Muscle of arm (tissue), 12 donors: Measurements from ENCODE around the gene IQCN. TPM values are rescaled to one million over a fixed set of nuclear protein-coding genes. Genes with fewer than 3 reads are reported as not detected.

Source experiments
- DNase-seq: peaks from one replicate; pipeline ENCODE4 v3.0.0-alpha.2; 2013
- polyA plus RNA-seq, 12 donors: library from polyadenylated mRNA; unstranded; fragments of 120-200 nt; gene quantifications; one replicate each; pipeline ENCODE4 v1.2.1, GENCODE V29; 2013; ENCODE audit not compliant: insufficient read length in 12 of 12

Gene IQCN
- polyA plus RNA-seq, 12 donors = 1.9 to 17.4 (median 3.3) TPM; not detected in 1

GRCh38 chr19:18308051-18308947, 34.0 kb upstream of the IQCN start:
- no peak for DNase-seq

GRCh38 chr19:18307271-18307681, 33.0 kb upstream of the IQCN start:
- no peak for DNase-seq

- DNase-seq = no peak
Measured at GRCh38 chr19:18306888-18307260, 32.6 kb upstream of the IQCN start.

GRCh38 chr19:18306209-18306887, 32.1 kb upstream of the IQCN start:
- DNase-seq = no peak

GRCh38 chr19:18304458-18305310, 30.4 kb upstream of the IQCN start:
- DNase-seq = peak; percentile 83

- DNase-seq = no peak
Measured at GRCh38 chr19:18304208-18304457, 29.9 kb upstream of the IQCN start.

GRCh38 chr19:18301718-18302111, 27.5 kb upstream of the IQCN start:
- DNase-seq = no peak

- DNase-seq = no peak
Measured at GRCh38 chr19:18300930-18301717, 26.9 kb upstream of the IQCN start.

GRCh38 chr19:18299654-18300053, 25.4 kb upstream of the IQCN start:
- DNase-seq = no peak

GRCh38 chr19:18298601-18299000, 24.3 kb upstream of the IQCN start:
- DNase-seq = no peak

- no peak for DNase-seq
Measured at GRCh38 chr19:18297308-18297707, 23.1 kb upstream of the IQCN start.

- DNase-seq = no peak
Measured at GRCh38 chr19:18295034-18295451, 20.8 kb upstream of the IQCN start.

GRCh38 chr19:18294467-18294864, 20.2 kb upstream of the IQCN start:
- no peak for DNase-seq

GRCh38 chr19:18293642-18294466, 19.6 kb upstream of the IQCN start:
- DNase-seq = no peak

GRCh38 chr19:18292810-18293641, 18.8 kb upstream of the IQCN start:
- peak; percentile 89 for DNase-seq

- no peak for DNase-seq
Measured at GRCh38 chr19:18292462-18292809, 18.2 kb upstream of the IQCN start.

- peak; percentile 86 for DNase-seq
Measured at GRCh38 chr19:18291590-18292461, 17.6 kb upstream of the IQCN start.

- DNase-seq = no peak
Measured at GRCh38 chr19:18291019-18291524, 16.8 kb upstream of the IQCN start.
